ENCODE measurements around the gene IPO5.

The IPO5 gene

DNA sequence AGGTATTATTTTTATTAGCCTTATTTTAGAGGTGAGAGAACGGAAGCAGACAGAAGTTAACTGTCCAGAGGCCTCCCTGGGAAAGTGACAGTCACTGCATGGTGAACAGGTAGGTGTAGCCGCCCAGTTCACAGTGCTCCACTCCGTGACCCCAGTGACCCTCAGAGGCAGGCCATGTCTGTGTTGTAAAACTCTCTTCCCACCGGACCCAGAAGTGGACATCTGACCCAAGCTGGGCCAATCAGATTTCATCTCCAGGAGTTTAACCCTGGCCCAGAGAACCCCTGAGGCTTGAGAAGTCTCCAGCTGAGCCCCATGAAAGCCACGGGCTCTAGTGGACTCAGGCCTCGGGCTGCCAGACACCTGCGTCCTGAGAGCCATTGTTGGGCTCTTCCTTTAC lies 105.8 kb downstream of the IPO5 start:
- no peak for DNase-seq (ENCODE audit: low spot score)

DNA sequence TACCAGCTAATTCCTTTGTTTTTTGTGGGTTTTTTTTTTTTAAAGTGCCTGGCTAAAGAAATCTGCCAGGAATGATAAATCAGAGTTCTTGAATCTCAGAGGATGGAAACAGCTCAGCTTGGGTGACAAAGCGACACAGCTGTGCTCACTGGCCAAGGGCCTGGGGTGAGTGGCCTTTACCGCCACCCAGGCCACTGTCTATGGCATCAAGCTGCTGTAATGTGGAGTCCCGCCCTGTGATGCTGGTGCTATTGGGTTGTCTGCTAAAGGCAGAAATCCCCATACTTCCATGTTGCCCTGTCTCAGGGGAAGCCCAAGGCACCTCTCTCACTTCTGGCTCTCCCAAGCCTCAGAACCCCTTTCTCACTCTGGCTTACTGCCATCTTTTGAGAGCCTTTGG lies 106.8 kb downstream of the IPO5 start:
- DNase-seq (ENCODE audit: low spot score) = no peak

DNA sequence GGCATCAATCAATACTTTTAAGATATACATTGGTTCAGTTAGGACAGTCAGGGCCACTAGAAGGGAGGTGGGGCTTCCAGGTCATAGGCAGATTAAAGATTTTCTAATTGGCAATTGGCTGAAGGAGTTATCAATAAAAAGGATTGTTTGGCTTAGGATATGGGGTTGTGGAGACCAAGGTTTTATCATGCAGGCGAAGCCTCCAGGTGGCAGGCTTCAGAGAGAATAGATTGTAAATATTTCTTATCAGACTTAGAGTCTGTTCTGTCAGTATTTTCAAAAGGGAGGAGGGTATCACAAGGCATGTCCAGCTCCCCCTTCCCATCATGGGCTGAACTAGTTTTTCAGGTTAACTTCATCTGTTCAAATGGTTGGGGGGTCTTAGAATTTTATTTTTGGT lies 112.0 kb downstream of the IPO5 start:
- no peak for DNase-seq (ENCODE audit: low spot score)

DNA sequence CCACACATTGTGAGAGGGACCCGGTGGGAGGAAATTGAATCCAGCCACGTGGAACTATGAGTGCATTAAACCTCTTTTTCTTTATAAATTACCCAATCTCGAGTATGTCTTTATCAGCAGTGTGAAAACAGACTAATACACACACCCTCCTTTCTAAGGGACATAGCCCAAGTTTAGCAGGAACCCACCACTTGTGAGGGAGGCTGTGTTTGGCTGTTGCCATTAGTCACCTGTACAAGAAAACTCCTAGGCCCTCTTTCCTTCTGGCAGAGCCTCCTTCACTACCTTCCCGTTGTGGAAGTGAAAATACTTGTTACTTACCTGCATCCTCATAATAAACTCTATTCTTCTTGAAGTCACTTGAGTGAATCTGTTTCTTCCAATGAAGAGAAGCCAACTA lies 113.2 kb downstream of the IPO5 start:
- DNase-seq (ENCODE audit: low spot score) = no peak

DNA sequence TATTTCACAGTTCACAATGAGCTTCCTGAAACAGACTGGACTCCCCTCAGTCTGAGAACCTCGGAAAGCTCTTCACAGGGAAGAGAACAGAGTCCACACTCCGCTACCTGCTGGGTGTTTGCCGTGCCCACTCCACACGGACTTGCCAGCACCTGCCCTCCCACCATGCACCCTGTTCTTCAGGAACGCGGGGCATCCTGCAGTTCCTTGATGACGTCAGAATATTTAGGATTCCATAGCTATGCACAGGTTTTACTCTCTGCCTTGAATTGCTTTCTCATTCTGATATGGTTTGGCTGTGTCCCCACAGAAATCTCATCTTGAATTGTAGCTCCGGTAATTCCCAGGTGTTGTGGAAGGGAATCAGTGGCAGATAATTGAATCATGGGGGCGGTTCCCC lies 115.0 kb downstream of the IPO5 start:
- no peak for DNase-seq (ENCODE audit: low spot score)

DNA sequence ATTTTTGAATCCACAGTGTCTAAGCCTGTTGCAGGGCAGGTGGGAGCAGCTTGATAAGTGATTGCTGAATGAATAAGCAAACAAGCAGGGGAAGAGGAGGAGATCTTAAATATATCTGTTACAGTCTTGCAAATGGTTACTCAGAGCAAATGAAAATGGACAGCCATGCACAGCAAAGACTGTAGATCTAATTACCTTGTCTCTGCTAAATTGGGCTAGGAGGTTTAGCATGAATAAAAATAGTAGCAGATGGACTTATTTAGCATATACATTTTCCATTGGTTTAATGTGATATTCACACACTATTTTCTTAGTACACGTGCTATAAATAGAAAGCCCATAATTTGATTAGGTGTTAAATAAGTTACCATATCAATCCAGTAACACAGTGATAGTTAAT lies 116.5 kb downstream of the IPO5 start:
- no peak for DNase-seq (ENCODE audit: low spot score)

DNA sequence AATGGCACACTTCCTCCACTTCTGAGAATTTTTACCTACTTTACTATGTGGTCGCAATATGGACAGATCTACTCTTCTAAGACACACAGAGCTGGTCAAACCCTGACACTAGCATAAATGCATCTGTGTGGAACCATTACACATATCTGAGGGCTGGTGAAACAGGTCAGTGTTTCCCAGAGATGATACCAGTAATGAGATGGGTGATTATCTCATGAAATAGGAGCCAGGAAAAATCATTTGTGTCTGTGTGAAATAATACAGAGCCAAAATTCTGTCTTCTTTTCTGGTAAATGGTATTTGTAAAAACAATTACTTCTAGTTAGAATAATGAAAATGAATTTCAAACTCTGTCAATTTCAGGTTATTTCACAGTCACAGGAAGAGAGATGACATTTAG lies 117.8 kb downstream of the IPO5 start:
- DNase-seq (ENCODE audit: low spot score) = no peak

DNA sequence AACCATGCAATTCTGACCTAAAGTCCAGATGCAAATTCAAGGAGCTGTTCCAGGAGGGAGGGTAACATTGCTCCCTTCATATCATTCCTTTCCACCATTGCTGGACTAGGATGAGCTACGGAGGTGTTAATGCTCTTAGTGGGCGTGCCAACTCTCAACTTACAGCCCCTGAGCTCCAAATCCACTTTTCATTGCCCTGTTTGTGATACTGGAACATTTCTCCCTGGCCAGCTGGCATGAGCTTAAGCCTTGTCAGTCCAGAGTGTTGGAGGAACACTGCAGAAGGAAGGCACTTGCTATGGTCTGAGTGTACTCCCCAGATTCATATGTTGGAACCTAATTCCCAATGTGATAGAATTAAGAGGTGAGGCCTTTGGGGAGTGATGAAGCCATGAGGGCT lies 119.0 kb downstream of the IPO5 start:
- no peak for DNase-seq (ENCODE audit: low spot score)
